Forelimb muscle (tissue), 1 donor: ENCODE measurements around the gene LTA4H. TPM values are rescaled to one million over a fixed set of nuclear protein-coding genes. Genes with fewer than 3 reads are reported as not detected.

Source experiments
- DNase-seq: peaks from one replicate; pipeline ENCODE4 v3.0.0-alpha.2; 2013; ENCODE audit warnings: low read depth
- polyA plus RNA-seq: library from polyadenylated mRNA; unstranded; fragments of 120-200 nt; gene quantifications from one replicate; pipeline ENCODE4 v1.2.1, GENCODE V29; 2013; ENCODE audit not compliant: insufficient read length

LTA4H gene
- polyA plus RNA-seq, 1 donor: 74.4 TPM

- no peak for DNase-seq
Observed at GRCh38 chr12:96057986-96058553, 22.7 kb upstream of the LTA4H start.

GRCh38 chr12:96056646-96057455 is 21.5 kb upstream of the LTA4H start:
- DNase-seq: no peak

GRCh38 chr12:96054244-96054610 is 18.8 kb upstream of the LTA4H start:
- DNase-seq: no peak

GRCh38 chr12:96053476-96054243 is 18.3 kb upstream of the LTA4H start:
- DNase-seq: no peak

DNA sequence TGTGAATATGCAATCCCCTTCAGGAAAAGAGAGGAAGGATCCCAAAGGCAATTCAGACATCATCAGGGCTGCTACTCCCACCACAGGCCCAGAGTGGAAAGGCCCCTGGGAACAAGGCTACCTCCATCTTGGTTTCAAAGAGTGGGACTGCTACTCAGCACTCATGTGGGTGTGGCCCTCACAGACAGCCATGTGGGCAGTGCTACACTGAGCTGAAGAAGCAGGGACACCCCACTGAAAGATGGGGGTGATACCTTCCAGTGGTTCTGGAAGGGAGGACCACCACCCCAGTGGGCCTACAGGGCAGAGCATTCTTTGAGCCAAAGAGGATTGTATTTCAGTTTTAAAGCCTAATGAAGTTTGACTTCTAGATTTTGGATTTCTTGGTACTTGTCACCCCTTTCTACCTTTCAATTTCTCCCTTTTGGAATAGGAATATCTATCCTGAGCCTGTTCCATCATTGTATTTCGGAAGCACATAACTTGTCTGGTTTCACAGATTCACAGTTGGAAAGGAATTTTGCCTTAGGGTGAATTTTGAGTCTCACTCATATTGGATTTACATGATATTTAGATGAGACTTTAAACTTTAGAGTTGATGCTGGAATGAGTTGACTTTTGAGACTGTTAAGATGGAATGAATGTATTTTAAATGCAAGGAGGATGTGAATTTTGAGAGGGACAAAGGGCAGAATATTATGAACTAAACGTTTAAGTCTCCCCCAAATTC is 16.5 kb upstream of the LTA4H start:
- DNase-seq: no peak

DNA sequence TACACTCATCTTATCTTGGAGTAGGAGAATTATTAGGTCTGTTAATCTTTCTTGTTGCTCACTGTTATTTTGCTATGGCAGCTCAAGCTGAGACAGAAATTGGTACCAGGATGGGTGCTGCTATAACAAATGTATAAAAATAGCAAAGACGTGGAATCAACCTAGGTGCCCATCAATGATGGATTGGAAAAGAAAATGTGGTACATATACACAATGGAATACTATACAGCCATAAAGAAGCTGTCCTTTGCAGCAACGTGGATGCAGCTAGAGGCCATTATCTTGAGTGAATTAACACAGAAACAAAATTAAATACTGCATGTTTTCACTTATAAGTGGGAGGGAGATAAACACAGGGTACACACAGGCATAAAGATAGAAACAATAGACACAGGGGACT is 14.8 kb upstream of the LTA4H start:
- no peak for DNase-seq

- no peak for DNase-seq
Observed at GRCh38 chr12:96049101-96049500, 13.7 kb upstream of the LTA4H start.

- DNase-seq: no peak
Observed at GRCh38 chr12:96048393-96048969, 13.1 kb upstream of the LTA4H start.

DNA sequence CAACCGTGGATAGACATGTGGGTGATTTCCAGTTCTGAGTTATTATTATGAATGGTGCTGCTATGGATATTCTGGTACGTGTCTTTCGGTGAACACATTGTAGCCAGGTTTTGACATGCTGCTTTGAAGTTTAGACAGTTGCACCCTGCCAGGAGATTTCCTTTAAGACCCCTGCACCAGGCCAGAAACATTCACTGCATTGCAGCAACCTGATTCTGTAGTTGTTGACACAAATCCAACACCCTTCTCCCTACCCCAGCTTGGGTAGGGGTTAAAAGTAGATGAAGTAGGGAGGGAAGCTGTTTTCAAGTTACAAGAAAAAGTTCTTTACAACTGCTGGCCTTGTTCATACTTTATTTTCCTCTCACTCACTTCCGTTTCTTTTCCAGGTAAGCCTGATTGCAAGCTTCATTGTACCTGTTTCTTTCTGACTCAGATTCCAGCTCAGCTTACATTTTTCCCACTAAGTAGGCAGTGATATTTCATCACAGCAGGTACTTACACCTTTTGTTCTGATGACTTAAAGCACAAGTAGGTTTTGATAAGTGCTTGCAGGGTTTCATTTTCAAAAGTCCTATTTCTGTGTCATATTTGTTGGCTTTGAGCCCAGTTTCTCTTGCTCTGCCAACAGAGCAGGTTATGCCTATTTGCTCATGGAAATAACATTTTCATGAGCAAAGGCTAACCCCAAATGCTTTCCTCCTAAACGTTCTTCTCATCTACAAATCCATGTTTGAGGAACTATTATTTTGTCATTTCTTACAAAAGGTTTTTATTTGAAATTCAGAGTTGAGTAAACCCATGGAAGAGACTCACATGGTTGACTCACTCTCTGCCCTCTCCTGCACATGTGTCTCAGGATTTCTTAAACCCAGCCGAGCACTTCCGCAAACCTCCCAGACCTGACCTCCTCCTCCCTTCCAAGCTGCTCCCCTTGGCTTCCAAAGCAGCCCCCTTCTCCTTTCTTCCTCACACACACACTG is 12.1 kb upstream of the LTA4H start:
- no peak for DNase-seq

DNA sequence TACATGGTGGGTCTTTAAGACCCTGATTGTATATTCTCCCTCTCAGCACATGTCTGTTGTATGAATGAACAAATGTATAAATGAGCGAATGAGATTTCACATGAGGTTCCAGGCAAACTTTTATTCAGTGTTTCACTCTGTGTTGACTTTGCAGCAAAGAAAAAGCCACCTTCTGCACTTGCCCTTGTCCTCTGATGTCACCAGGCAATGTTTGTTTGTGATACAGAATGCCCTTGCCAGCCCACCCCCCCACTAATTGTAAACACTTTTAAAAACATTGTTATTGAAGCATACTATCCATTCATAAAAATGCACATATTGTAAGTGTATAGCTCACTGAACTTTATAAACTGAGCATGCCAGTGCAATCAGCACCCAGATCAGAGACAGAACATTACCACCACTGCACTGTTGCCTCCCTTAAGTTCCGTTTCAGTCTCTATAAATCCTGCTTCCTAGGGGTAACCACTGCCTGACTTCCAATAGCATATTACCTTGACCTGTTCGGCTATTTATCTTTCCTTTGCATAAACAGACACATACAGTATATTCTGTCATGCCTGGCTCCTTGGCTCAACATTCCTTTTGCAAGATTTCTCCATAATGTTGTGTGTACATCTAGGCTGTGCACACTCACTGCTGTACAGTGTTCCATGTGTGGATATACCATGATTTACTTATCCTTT is 11.3 kb upstream of the LTA4H start:
- DNase-seq: no peak

- DNase-seq: no peak
Observed at GRCh38 chr12:96045566-96045965, 10.2 kb upstream of the LTA4H start.

DNA sequence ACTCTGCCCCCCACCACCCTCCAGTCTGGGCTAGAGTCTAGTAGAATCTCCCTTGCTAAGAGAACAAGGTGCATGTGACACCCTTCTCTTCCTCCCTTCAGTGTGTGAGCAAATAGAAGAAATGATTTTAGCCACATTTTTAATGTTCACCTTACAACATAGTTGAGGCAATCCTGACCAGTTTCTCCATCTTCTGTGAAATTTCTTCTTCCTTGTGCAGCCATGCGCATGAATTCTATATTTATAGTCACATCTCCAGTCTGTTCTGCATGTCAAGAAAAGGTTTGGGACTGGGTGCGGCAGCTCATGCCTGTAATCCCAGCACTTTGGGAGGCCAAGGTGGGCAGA is 9.5 kb upstream of the LTA4H start:
- DNase-seq: no peak

DNA sequence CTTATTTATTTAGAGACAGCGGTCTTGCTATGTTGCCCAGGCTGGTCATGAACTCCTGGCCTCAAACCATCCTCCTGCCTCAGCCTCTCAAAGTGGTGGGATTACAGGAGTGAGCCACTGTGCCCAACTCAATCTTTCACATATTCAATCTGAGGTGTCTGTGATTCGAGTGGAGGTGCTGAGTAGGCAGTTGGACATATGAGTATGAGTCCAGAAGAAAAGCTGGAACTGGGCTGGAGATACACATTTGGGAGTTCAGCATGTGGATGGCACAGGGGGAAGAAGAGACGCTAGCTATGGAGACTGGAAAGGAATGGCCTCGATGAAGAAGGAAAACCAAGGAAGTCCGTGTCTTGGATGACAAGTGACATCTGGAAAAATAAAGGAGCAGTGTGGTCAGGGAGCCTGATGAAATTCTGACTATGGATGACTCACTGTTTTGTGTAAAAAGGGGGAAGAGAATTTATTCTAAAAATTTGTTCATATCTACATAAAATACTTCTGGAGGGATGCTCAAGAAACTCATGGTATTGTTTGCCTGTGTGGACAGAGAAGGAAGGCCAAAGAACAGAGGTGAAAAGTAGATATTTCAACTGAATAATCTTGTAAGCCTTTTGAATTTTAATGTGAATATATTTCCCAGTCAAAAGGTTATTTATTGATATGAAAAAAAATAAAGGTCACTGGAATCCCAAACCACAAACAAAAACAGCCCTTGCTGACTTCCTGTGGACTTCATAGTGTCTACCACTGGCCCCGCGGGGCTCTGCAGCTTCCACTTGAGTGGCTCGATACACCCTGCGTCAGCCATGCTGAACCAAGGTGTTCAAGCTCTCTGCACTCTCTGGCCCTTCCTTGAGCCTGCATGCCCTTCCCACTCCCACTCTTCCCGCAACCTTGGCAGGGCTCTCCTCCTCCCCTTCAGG is 8.9 kb upstream of the LTA4H start:
- no peak for DNase-seq

DNA sequence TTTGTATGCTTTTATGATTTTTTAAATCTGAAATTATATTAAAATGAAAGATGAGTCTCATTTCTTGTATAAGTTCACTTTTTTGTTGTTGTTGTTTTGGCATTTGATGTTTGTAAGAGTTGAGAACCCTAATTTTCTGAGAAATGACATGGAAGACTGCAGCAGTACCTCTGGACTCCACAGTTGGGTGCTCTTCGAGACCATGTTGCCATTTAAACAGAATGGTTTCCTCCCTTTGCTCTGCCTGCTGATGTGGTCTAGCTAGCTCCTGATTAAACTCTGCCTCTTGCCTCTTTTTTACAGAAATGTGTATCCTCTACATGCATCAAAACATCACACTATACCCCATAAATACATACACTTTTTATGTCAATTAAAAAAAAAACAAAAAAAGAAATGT is 5.8 kb upstream of the LTA4H start:
- no peak for DNase-seq

DNA sequence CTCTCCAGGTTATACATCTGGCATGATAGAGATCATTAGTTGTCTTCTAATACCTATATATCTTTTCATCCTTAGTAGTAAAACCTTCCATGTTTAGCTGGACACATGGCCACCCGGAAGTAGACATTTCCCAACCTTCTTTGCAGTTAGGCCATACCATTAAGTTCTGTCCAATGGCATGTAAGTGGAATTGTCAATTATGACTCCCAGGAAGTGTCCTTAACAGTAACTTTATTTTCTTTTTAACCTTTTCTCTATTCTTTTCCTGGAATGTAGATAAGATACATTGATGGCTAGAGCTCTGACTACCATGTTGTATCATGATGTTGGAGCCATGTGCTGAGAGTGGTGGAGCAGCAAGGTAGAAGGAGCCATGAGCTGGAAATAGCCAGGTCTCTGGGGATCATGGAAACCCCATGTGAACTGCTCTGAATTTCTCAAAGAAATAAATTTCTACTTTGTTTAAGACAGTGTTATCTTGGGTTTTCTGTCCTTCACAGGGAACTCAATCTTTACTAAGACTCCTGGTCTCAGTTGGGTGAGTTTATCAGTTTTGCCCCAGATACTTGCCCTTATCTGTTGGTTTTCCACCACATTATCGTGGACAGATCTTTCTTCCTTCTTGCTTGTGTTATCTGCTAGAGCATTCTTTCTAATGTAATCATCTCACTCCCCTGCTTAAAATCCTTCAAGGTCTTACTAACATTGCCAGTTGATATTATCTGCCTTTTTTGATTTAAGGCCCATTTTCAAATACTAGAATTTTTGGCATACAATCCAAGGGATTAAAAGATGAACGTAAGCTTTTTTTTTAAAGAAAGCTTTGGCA is 5.1 kb upstream of the LTA4H start:
- no peak for DNase-seq

GRCh38 chr12:96039516-96039915 is 4.1 kb upstream of the LTA4H start:
- no peak for DNase-seq

- DNase-seq: no peak
Observed at GRCh38 chr12:96036765-96037455, 1.5 kb upstream of the LTA4H start.
